PC-9 (cell line): Measurements from ENCODE around the gene TNFRSF8. TPM values are rescaled to one million over a fixed set of nuclear protein-coding genes. Genes with fewer than 3 reads are reported as not detected.

Experiments
- BruUV-seq: library from RNA; stranded (reverse); fragments of 400-500 nt; replicated peaks from 2 replicates; lab custom pipeline; 2021; lab: Mats Ljungman, UMichigan
- CTCF ChIA-PET: fragments of 300-600 bp; sonication (Branson Sonifier 250); formaldehyde crosslinking; loops from one replicate; lab custom pipeline; 2022; ENCODE audit warnings: antibody characterized with exemption; lab: Charles Lee
- POLR2A ChIA-PET: fragments of 300-600 bp; sonication (Branson Sonifier 250); formaldehyde crosslinking; loops from one replicate; lab custom pipeline; 2022; ENCODE audit warnings: antibody characterized with exemption; ENCODE audit not compliant: unreplicated experiment; lab: Charles Lee
- DNase-seq, 2 experiments: peaks; one replicate each; pipeline versions ENCODE4 v3.0.0 to v3.0.0-alpha.2; 2015 to 2022; ENCODE audit warnings: mixed read lengths in 1 of 2
- H2AFZ ChIP-seq: fragments of 200-600 bp; sonication (generic); 2 replicates; pipeline ENCODE4 v1.8.1; 2017; ENCODE audit warnings: antibody characterized with exemption
- H3F3A ChIP-seq: fragments of 200-600 bp; sonication (generic); 2 replicates; pipeline ENCODE4 v1.8.1; 2017; ENCODE audit warnings: antibody characterized with exemption, mild to moderate bottlenecking, low read depth; ENCODE audit not compliant: insufficient read depth
- H3K27ac ChIP-seq: fragments of 200-600 bp; sonication (generic); 2 replicates; pipeline ENCODE4 v1.6.1; 2016; ENCODE audit warnings: mixed run types
- H3K27me3 ChIP-seq: fragments of 200-600 bp; sonication (generic); 2 replicates; pipeline ENCODE4 v1.6.1; 2016; ENCODE audit warnings: low read depth, mixed run types; ENCODE audit not compliant: insufficient read depth
- H3K36me3 ChIP-seq: fragments of 200-600 bp; sonication (generic); 2 replicates; pipeline ENCODE4 v1.6.1; 2016; ENCODE audit warnings: low read depth, mixed run types
- H3K4me1 ChIP-seq: fragments of 200-600 bp; sonication (generic); replicated peaks from 2 replicates; pipeline ENCODE4 v1.6.1; 2016; ENCODE audit warnings: mixed run types; ENCODE audit not compliant: insufficient read depth
- H3K4me2 ChIP-seq: fragments of 200-600 bp; sonication (generic); 2 replicates; pipeline ENCODE4 v1.6.1; 2017; ENCODE audit warnings: mixed run types
- H3K4me3 ChIP-seq: fragments of 200-600 bp; sonication (generic); 2 replicates; pipeline ENCODE4 v1.6.1; 2016; ENCODE audit warnings: mixed run types
- H3K79me2 ChIP-seq: fragments of 200-600 bp; sonication (generic); 2 replicates; pipeline ENCODE4 v1.6.1; 2017; ENCODE audit warnings: low read depth, mixed run types
- H3K9me2 ChIP-seq: fragments of 200-600 bp; sonication (generic); 2 replicates; pipeline ENCODE4 v1.8.1; 2017; ENCODE audit warnings: mild to moderate bottlenecking; ENCODE audit not compliant: insufficient read depth
- H3K9me3 ChIP-seq: fragments of 200-600 bp; sonication (generic); 2 replicates; pipeline ENCODE4 v1.8.1; 2016; ENCODE audit warnings: low read depth; ENCODE audit not compliant: insufficient read depth
- H4K20me1 ChIP-seq: fragments of 200-600 bp; sonication (generic); 2 replicates; pipeline ENCODE4 v1.8.1; 2017; ENCODE audit not compliant: insufficient read depth
- CTCF ChIP-seq: fragments of 200-600 bp; sonication (generic); conservative IDR thresholded peaks from 2 replicates; pipeline ENCODE4 v1.6.1; 2017; ENCODE audit warnings: mixed run types, antibody characterized with exemption, mild to moderate bottlenecking, moderate library complexity
- EZH2 ChIP-seq: fragments of 200-600 bp; sonication (generic); IDR thresholded peaks from 2 replicates; pipeline ENCODE4 v1.8.0; 2017; ENCODE audit warnings: antibody characterized with exemption, low read depth
- intact Hi-C: fragments of 100-400 bp; cut with micrococcal nuclease; formaldehyde crosslinking; loops from one replicate; pipeline ENCODE4 v1.10.0; 2022; ENCODE audit not compliant: unreplicated experiment
- total RNA-seq: library from RNA; stranded (reverse); gene quantifications from 2 replicates; pipeline ENCODE4 v1.2.3, GENCODE V29; 2021

TNFRSF8 gene
- total RNA-seq, 1 experiment from 2014 or later, result not detected

GRCh38 chr1:12057382-12057781, 5.7 kb upstream of the TNFRSF8 start:
- no peak for DNase-seq
- no peaks in the 10 kb centered on the region for H3K9me2 ChIP-seq
- no peak overlapping the region for H3K4me2 ChIP-seq
- no peak overlapping the region for H3K27ac ChIP-seq
- no peak overlapping the region for H2AFZ ChIP-seq
- ChIA-PET POLR2A (no interaction called here), CTCF (no interaction called here)
- H3F3A ChIP-seq, result no peaks in the 10 kb centered on the region
- TF ChIP-seq EZH2 (no peak), CTCF (no peak)
- H3K79me2 ChIP-seq, result no peaks in the 10 kb centered on the region
- intact Hi-C loops, result no loop called here
- H3K36me3 ChIP-seq, result no peaks in the 10 kb centered on the region
- no peak overlapping the region for H3K4me3 ChIP-seq
- 0 out of 2 replicates have a peak, but pooled peaks cover under 1% of the 10 kb centered on the region for H3K4me1 ChIP-seq
- H4K20me1 ChIP-seq, result no peaks in the 10 kb centered on the region
- H3K9me3 ChIP-seq, result no peaks in the 10 kb centered on the region
- no peaks in the 10 kb centered on the region for H3K27me3 ChIP-seq
- no TSS peak for BruUV-seq

GRCh38 chr1:12057940-12058687, 5.0 kb upstream of the TNFRSF8 start:
- intact Hi-C loops, result no loop called here
- H3K79me2 ChIP-seq, result no peaks in the 10 kb centered on the region
- H4K20me1 ChIP-seq, result no peaks in the 10 kb centered on the region
- no peaks in the 10 kb centered on the region for H3K4me1 ChIP-seq
- H3F3A ChIP-seq, result no peaks in the 10 kb centered on the region
- no peaks in the 10 kb centered on the region for H3K9me3 ChIP-seq
- BruUV-seq, result no TSS peak
- CTCF ChIA-PET, result interaction anchor here (0.6 kb wide), 1 partner anchor 91 kb away, joined by 3 read pairs; no protein-coding TSS in a partner anchor
- H3K27ac ChIP-seq, result no peak overlapping the region
- H3K36me3 ChIP-seq, result no peaks in the 10 kb centered on the region
- POLR2A ChIA-PET, result no interaction called here
- DNase-seq, result no peak
- H3K4me2 ChIP-seq, result no peak overlapping the region
- H3K27me3 ChIP-seq, result no peaks in the 10 kb centered on the region
- H3K4me3 ChIP-seq, result no peak overlapping the region
- no peak overlapping the region for H2AFZ ChIP-seq
- no peaks in the 10 kb centered on the region for H3K9me2 ChIP-seq
- TF ChIP-seq EZH2 (no peak), CTCF (no peak)

- Histone ChIP-seq H3K4me2 (no peak overlapping the region), H2AFZ (no peak overlapping the region), H3K27me3 (peaks cover 6% of the 10 kb centered on the region), H3K9me3 (no peaks in the 10 kb centered on the region), H3K36me3 (no peaks in the 10 kb centered on the region), H3K9me2 (no peaks in the 10 kb centered on the region), H3K4me1 (no peaks in the 10 kb centered on the region), H3K79me2 (no peaks in the 10 kb centered on the region), H3F3A (no peaks in the 10 kb centered on the region), H4K20me1 (no peaks in the 10 kb centered on the region), H3K27ac (no peak overlapping the region), H3K4me3 (no peak overlapping the region)
- CTCF ChIA-PET, result no interaction called here
- DNase-seq, result no peak
- intact Hi-C loops, result no loop called here
- no TSS peak for BruUV-seq
- POLR2A ChIA-PET, result no interaction called here
- TF ChIP-seq CTCF, result no peak
- TF ChIP-seq EZH2, result no peak
Observed at GRCh38 chr1:12059226-12059625, 3.9 kb upstream of the TNFRSF8 start.
